H1 (cell line): ENCODE data around the gene C9orf50. TPM values are rescaled to one million over a fixed set of nuclear protein-coding genes. Genes with fewer than 3 reads are reported as not detected.

Experiments used
- CTCF ChIA-PET: fragments of 300-600 bp; sonication (Branson Sonifier 250); formaldehyde crosslinking; loops from one replicate; lab custom pipeline; 2021; ENCODE audit not compliant: partially characterized antibody; lab: Charles Lee
- POLR2A ChIA-PET: fragments of 300-600 bp; sonication (Branson Sonifier 250); formaldehyde crosslinking; loops from one replicate; lab custom pipeline; 2021; ENCODE audit warnings: inconsistent platforms; ENCODE audit not compliant: partially characterized antibody; lab: Charles Lee
- DNase-seq, 2 experiments: peaks; one replicate each; pipeline versions ENCODE4 v3.0.0 to v3.0.0-alpha.2; 2010 to 2022; ENCODE audit warnings: low spot score in 2 of 2, low read depth in 1 of 2, mixed read lengths in 1 of 2
- FAIRE-seq: peaks from 2 replicates; lab custom pipeline; 2011; peaks lifted over from hg19 to GRCh38; lab: Jason Lieb, UNC
- H2AFZ ChIP-seq: 2 replicates; pipeline ENCODE4 v1.8.1; 2012; ENCODE audit warnings: low read length, inconsistent platforms
- H2AK5ac ChIP-seq: 2 replicates; pipeline ENCODE4 v1.6.1; 2013; ENCODE audit warnings: low read depth, low read length
- H2BK120ac ChIP-seq: replicated peaks from 2 replicates; pipeline ENCODE3; 2013; ENCODE audit warnings: low read depth, low read length, inconsistent platforms
- H2BK12ac ChIP-seq: 2 replicates; pipeline ENCODE4 v1.6.1; 2013; ENCODE audit warnings: low read depth, low read length
- H2BK15ac ChIP-seq: 2 replicates; pipeline ENCODE4 v1.6.1; 2013; ENCODE audit warnings: low read length
- H2BK20ac ChIP-seq: 2 replicates; pipeline ENCODE4 v1.6.1; 2013; ENCODE audit warnings: low read length
- H2BK5ac ChIP-seq: 2 replicates; pipeline ENCODE4 v1.6.1; 2013; ENCODE audit warnings: low read depth, low read length
- H3K14ac ChIP-seq: 2 replicates; pipeline ENCODE4 v1.6.1; 2013; ENCODE audit warnings: inconsistent platforms; ENCODE audit not compliant: insufficient read length
- H3K18ac ChIP-seq: 2 replicates; pipeline ENCODE4 v1.6.1; 2013; ENCODE audit warnings: low read length; ENCODE audit errors: extremely low read depth
- H3K23ac ChIP-seq: 2 replicates; pipeline ENCODE4 v1.6.1; 2013; ENCODE audit warnings: inconsistent platforms; ENCODE audit not compliant: insufficient read length
- H3K23me2 ChIP-seq: 2 replicates; pipeline ENCODE4 v1.6.1; 2013; ENCODE audit warnings: low read depth, low read length
- H3K27ac ChIP-seq: 2 replicates; pipeline ENCODE4 v1.6.1; 2011; ENCODE audit warnings: low read depth, low read length, inconsistent platforms
- H3K27me3 ChIP-seq, 4 experiments: replicated peaks in 1 of 4; 1 replicate in 1 of 4; 2 replicates in 3 of 4; pipeline versions ENCODE4 v1.6.1 to v1.8.1; 2011 to 2013; ENCODE audit warnings: low read length in 3 of 4, mild to moderate bottlenecking in 3 of 4, inconsistent platforms in 2 of 4, mixed read lengths in 2 of 4, moderate library complexity in 1 of 4; ENCODE audit not compliant: control insufficient read depth in 3 of 4, insufficient read depth in 3 of 4; ENCODE audit errors: extremely low read depth in 1 of 4
- H3K36me3 ChIP-seq, 4 experiments: 2 replicates each; pipeline versions ENCODE4 v1.6.1 to v1.8.1; 2011 to 2013; ENCODE audit warnings: mild to moderate bottlenecking in 4 of 4, low read length in 3 of 4, moderate library complexity in 2 of 4, control low read depth in 1 of 4, inconsistent platforms in 1 of 4; ENCODE audit not compliant: insufficient read depth in 4 of 4, control insufficient read depth in 2 of 4
- H3K4ac ChIP-seq: replicated peaks from 2 replicates; pipeline ENCODE3; 2013; ENCODE audit warnings: low read length, low read depth, mixed read lengths, inconsistent platforms; ENCODE audit not compliant: insufficient read length
- H3K4me1 ChIP-seq, 4 experiments: replicated peaks in 1 of 4; 1 replicate in 1 of 4; 2 replicates in 3 of 4; pipeline versions ENCODE4 v1.6.1 to v1.8.1; 2011 to 2013; ENCODE audit warnings: low read length in 3 of 4, inconsistent platforms in 2 of 4, mixed read lengths in 1 of 4; ENCODE audit not compliant: insufficient read depth in 4 of 4, control insufficient read depth in 3 of 4
- H3K4me2 ChIP-seq, 2 experiments: 2 replicates each; pipeline versions ENCODE4 v1.6.1 to v1.8.1; 2011 to 2013; ENCODE audit warnings: low read depth in 2 of 2, low read length in 2 of 2, control low read depth in 1 of 2, inconsistent platforms in 1 of 2, mild to moderate bottlenecking in 1 of 2; ENCODE audit not compliant: insufficient read depth in 1 of 2
- H3K4me3 ChIP-seq, 4 experiments: fragments of 200-600, 300-600 bp in 1 of 4; sonication (generic), shearing (Covaris generic), sonication (Bioruptor Twin) in 1 of 4; 2 replicates each; pipeline versions ENCODE4 v1.5.1 to v1.8.1; 2011 to 2016; ENCODE audit warnings: low read length in 4 of 4, low read depth in 3 of 4, control low read depth in 2 of 4, inconsistent platforms in 2 of 4, mild to moderate bottlenecking in 2 of 4, mixed read lengths in 1 of 4, moderate library complexity in 1 of 4; ENCODE audit not compliant: insufficient read depth in 2 of 4; ENCODE audit errors: extremely low read depth in 1 of 4
- H3K56ac ChIP-seq: replicated peaks from 2 replicates; pipeline ENCODE3; 2013; ENCODE audit warnings: low read depth, mild to moderate bottlenecking, mixed read lengths, low read length, inconsistent platforms; ENCODE audit not compliant: insufficient read length
- H3K79me1 ChIP-seq: 2 replicates; pipeline ENCODE4 v1.6.1; 2013; ENCODE audit warnings: low read depth, low read length, control low read depth
- H3K79me2 ChIP-seq, 2 experiments: 2 replicates each; pipeline versions ENCODE4 v1.6.1 to v1.8.1; 2012 to 2013; ENCODE audit warnings: low read length in 2 of 2, mild to moderate bottlenecking in 2 of 2, inconsistent platforms in 1 of 2; ENCODE audit not compliant: insufficient read depth in 2 of 2, control insufficient read depth in 1 of 2
- H3K9ac ChIP-seq, 4 experiments: replicated peaks in 1 of 4; 1 replicate in 1 of 4; 2 replicates in 3 of 4; pipeline versions ENCODE4 v1.6.1 to v1.8.1; 2011 to 2013; ENCODE audit warnings: low read depth in 3 of 4, low read length in 3 of 4, control low read depth in 2 of 4, mild to moderate bottlenecking in 2 of 4, moderate library complexity in 2 of 4, inconsistent platforms in 1 of 4; ENCODE audit errors: extremely low read depth in 1 of 4
- H3K9me3 ChIP-seq, 2 experiments: 2 replicates each; pipeline versions ENCODE4 v1.6.1 to v1.8.1; 2012 to 2013; ENCODE audit warnings: mild to moderate bottlenecking in 2 of 2, moderate library complexity in 2 of 2, control low read depth in 1 of 2, inconsistent platforms in 1 of 2, low read depth in 1 of 2, low read length in 1 of 2, mixed read lengths in 1 of 2; ENCODE audit not compliant: insufficient read depth in 2 of 2
- H4K20me1 ChIP-seq, 2 experiments: replicated peaks in 1 of 2; 2 replicates each; pipeline versions ENCODE3 to v1.8.1; 2011 to 2013; ENCODE audit warnings: inconsistent platforms in 2 of 2, low read length in 2 of 2, mild to moderate bottlenecking in 1 of 2; ENCODE audit not compliant: insufficient read depth in 2 of 2, control insufficient read depth in 1 of 2
- H4K5ac ChIP-seq: 2 replicates; pipeline ENCODE4 v1.6.1; 2013; ENCODE audit warnings: low read length, low read depth, mixed read lengths, inconsistent platforms; ENCODE audit not compliant: insufficient read length
- H4K8ac ChIP-seq: 2 replicates; pipeline ENCODE4 v1.8.0; 2013; ENCODE audit warnings: mild to moderate bottlenecking, moderate library complexity, low read length, inconsistent platforms; ENCODE audit not compliant: insufficient read depth; ENCODE audit errors: extremely low read depth
- H4K91ac ChIP-seq: replicated peaks from 2 replicates; pipeline ENCODE3; 2013; ENCODE audit warnings: low read length, mixed read lengths, inconsistent platforms; ENCODE audit not compliant: insufficient read length
- BRCA1 ChIP-seq: IDR thresholded peaks from 2 replicates; pipeline ENCODE4 v1.6.1; 2012; ENCODE audit warnings: low read depth, low read length, improper control_type of control experiment
- EGR1 ChIP-seq: IDR thresholded peaks from 2 replicates; pipeline ENCODE4 v1.6.1; 2011; ENCODE audit warnings: low read depth, low read length, borderline replicate concordance
- RFX5 ChIP-seq: IDR thresholded peaks from 2 replicates; pipeline ENCODE4 v1.6.1; 2011; ENCODE audit warnings: low read depth, low read length, improper control_type of control experiment, borderline replicate concordance
- SP2 ChIP-seq: IDR thresholded peaks from 2 replicates; pipeline ENCODE4 v1.6.1; 2012; ENCODE audit warnings: mild to moderate bottlenecking, low read length, inconsistent platforms
- WGBS, 2 experiments: shearing (Covaris generic) in 1 of 2; methylation state at CpG; one replicate each; pipeline versions ENCODE4 v1.1.6 to v1.1.7; 2013 to 2015; ENCODE audit warnings: low lambda C conversion rate in 2 of 2, mixed read lengths in 2 of 2, inconsistent platforms in 1 of 2, low coverage in 1 of 2, missing lambda C conversion rate in 1 of 2; ENCODE audit not compliant: insufficient replicate concordance in 2 of 2, insufficient coverage in 1 of 2, insufficient read length in 1 of 2; ENCODE audit errors: extremely low coverage in 1 of 2, missing lambda C conversion rate in 1 of 2; 5-methylcytosine and 5-hydroxymethylcytosine counted together
- polyA plus RNA-seq, 7 experiments: library from polyadenylated mRNA; depleted of rRNA in 3 of 7; stranded (reverse) in 5 of 7; unstranded in 2 of 7; fragments of >200 nt in 5 of 7; fragments of 200-250 nt in 2 of 7; gene quantifications; 1 replicate in 5 of 7; 2 replicates in 1 of 7; 4 replicates in 1 of 7; pipeline versions ENCODE4 v1.2.1 to v1.2.3, GENCODE V29; 2011 to 2013; ENCODE audit warnings: missing spikeins in 2 of 7, mixed read lengths in 2 of 7
- total RNA-seq: library from RNA; stranded (reverse); fragmentation: NEBNext Ultra II Directional; extraction: Animal tissue kit (Norgen Biotek cat#: 25700); gene quantifications from 2 replicates; pipeline ENCODE4 v1.2.1, GENCODE V29; 2021

The C9orf50 gene
- total and polyA plus RNA-seq, 2 of the 8 experiments (the other 6 are each of a cell fraction or from before 2014, with no cell fraction given), result not detected

- H3K14ac ChIP-seq, result no peak overlapping the region
- H4K5ac ChIP-seq, result no peak overlapping the region
- FAIRE-seq (no peak), DNase-seq (no peak)
- 88% methylated on average over 19 of the region's 23 CpGs; no CpG with 5 or more reads in 1 of the 2 experiments for WGBS, 2 experiments
- no peak overlapping the region for H3K56ac ChIP-seq
- H3K79me1 ChIP-seq, result no peaks in the 10 kb centered on the region
- no peaks in the 10 kb centered on the region for H4K20me1 ChIP-seq
- H3K9me3 ChIP-seq, result no peaks in the 10 kb centered on the region
- H3K27me3 ChIP-seq, result peaks cover 0 to 3% (median 0%) of the 10 kb centered on the region in 4 experiments; a peak in 2 of 7 replicates
- H3K23ac ChIP-seq, result no peak overlapping the region
- H3K4me3 ChIP-seq, result no peak overlapping the region
- no peak overlapping the region for H2BK120ac ChIP-seq
- no peak overlapping the region for H2BK12ac ChIP-seq
- 0 out of 2 replicates have a peak overlapping the region, but pooled peaks have one; percentile 35 for H2BK5ac ChIP-seq
- TF ChIP-seq BRCA1, result no peak
- TF ChIP-seq EGR1, result no peak
- no peak for TF ChIP-seq SP2
- TF ChIP-seq RFX5, result no peak
- TF ChIP-seq, all 59 proteins: peak for 0
- no peak overlapping the region for H3K18ac ChIP-seq
- H3K79me2 ChIP-seq, result no peaks in the 10 kb centered on the region
- H4K91ac ChIP-seq, result no peak overlapping the region
- no peak overlapping the region for H3K4me2 ChIP-seq
- no peak overlapping the region for H2AFZ ChIP-seq
- H3K27ac ChIP-seq, result no peak overlapping the region
- H3K4me1 ChIP-seq, result peaks cover 0 to 8% (median 6%) of the 10 kb centered on the region in 4 experiments; a peak in 4 of 7 replicates
- H2BK15ac ChIP-seq, result no peak overlapping the region
- no peaks in the 10 kb centered on the region for H3K36me3 ChIP-seq
- peaks cover 2% of the 10 kb centered on the region; the same call in 1 of the 2 replicates for H3K23me2 ChIP-seq
- H3K9ac ChIP-seq, result no peak overlapping the region
- H2AK5ac ChIP-seq, result no peak overlapping the region
- H4K8ac ChIP-seq, result no peak overlapping the region; the same call in 1 of the 2 replicates
- POLR2A ChIA-PET, result interaction anchor here (0.9 kb wide), 1 partner anchor 406 kb away, joined by 3 read pairs; no protein-coding TSS in a partner anchor
- no peak overlapping the region for H3K4ac ChIP-seq
- H2BK20ac ChIP-seq, result no peak overlapping the region
- CTCF ChIA-PET, result interaction anchor here (1.0 to 7.0 kb wide), 14 partner anchors 9 to 449 kb away, joined by 3 to 37 read pairs (median 5); no protein-coding TSS in a partner anchor
Measured at GRCh38 chr9:129587487-129588262, 33.2 kb downstream of the C9orf50 start.
